Measurements from ENCODE around the gene POU2AF3.

DNA sequence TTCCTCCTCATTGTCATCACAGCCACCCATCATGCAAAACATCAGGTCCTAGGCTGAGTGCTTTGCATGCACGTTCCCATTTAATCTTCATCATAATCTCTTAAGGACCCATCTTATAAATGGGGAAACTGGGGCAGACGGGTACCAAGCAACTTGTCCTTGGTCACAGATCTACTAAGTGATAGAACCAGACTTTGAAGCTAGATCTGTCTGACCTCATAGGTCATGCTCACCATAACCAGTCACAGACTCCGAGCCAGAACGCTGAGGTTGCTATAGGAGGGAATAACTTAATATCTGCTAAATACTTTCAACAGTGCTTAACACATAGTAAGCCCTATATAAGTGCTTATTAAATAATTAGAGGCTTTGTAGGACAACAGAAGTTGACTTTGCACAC is 37.7 kb downstream of the POU2AF3 start:
- TF ChIP-seq, protein P1, sequence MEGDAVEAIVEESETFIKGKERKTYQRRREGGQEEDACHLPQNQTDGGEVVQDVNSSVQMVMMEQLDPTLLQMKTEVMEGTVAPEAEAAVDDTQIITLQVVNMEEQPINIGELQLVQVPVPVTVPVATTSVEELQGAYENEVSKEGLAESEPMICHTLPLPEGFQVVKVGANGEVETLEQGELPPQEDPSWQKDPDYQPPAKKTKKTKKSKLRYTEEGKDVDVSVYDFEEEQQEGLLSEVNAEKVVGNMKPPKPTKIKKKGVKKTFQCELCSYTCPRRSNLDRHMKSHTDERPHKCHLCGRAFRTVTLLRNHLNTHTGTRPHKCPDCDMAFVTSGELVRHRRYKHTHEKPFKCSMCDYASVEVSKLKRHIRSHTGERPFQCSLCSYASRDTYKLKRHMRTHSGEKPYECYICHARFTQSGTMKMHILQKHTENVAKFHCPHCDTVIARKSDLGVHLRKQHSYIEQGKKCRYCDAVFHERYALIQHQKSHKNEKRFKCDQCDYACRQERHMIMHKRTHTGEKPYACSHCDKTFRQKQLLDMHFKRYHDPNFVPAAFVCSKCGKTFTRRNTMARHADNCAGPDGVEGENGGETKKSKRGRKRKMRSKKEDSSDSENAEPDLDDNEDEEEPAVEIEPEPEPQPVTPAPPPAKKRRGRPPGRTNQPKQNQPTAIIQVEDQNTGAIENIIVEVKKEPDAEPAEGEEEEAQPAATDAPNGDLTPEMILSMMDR (IDR thresholded peaks at IDR 0.05): no peak
- TF ChIP-seq POLR2A (IDR thresholded peaks at IDR 0.05): no peak
